ENCODE measurements around the gene BACE2.

DNA sequence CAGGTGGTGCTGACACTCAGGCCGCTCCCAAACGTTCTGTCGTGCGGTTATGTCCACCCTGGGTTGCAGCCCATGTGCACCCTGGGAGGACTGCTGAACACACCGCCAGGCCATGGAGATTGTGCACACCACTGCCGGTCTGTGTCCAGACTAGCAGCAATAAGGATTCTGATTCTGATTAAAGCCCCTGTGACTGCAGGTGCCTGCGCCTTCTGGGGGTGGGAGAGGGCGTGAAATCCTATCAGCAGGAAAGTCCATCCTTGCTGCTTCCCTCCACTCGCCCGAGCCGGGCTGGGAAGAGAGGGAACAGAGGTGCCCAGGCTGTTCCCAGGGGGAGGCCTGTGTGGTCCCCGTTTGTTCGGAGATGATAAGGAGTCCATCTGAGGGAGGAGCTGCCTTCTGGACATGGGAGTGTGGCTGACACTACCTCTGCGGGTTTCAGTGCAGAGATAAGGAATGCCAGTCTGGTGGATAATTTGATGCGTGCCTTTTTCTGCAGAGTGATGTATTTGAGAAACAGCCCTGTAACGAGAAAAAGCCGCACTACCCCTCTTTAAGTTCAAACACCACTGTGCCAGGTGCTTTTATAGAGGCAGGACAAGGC is 41.2 kb downstream of the BACE2 start:
- TF ChIP-seq, protein P1, sequence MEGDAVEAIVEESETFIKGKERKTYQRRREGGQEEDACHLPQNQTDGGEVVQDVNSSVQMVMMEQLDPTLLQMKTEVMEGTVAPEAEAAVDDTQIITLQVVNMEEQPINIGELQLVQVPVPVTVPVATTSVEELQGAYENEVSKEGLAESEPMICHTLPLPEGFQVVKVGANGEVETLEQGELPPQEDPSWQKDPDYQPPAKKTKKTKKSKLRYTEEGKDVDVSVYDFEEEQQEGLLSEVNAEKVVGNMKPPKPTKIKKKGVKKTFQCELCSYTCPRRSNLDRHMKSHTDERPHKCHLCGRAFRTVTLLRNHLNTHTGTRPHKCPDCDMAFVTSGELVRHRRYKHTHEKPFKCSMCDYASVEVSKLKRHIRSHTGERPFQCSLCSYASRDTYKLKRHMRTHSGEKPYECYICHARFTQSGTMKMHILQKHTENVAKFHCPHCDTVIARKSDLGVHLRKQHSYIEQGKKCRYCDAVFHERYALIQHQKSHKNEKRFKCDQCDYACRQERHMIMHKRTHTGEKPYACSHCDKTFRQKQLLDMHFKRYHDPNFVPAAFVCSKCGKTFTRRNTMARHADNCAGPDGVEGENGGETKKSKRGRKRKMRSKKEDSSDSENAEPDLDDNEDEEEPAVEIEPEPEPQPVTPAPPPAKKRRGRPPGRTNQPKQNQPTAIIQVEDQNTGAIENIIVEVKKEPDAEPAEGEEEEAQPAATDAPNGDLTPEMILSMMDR (conservative IDR thresholded peaks at IDR 0.05; ENCODE audit: low read length), result no peak
- no peak for TF ChIP-seq EZH2phosphoT487 (IDR thresholded peaks at IDR 0.05; ENCODE audit: borderline replicate concordance, low read depth, low read length)

Data from OCI-LY7 (cell line).